ENCODE results near the gene ZFAND2A. TPM values are rescaled to one million over a fixed set of nuclear protein-coding genes. Genes with fewer than 3 reads are reported as not detected.
A peak's percentile ranks its signal among the peaks of the same experiment; 100 is the strongest.
"Not testable (repeated sequence)": the region's sequence is repeated elsewhere in the genome, so short reads cannot be mapped to it uniquely, and the experiment has no call there.

Gene ZFAND2A
- total and polyA plus RNA-seq, 5 donors = 8.9 to 19.0 (median 12.6) TPM

GRCh38 chr7:1159231-1159630, 765 bp downstream of the ZFAND2A start:
- ATAC-seq; H3K27ac ChIP-seq (ENCODE audit: low read length); H3K27me3 ChIP-seq (ENCODE audit: control insufficient read depth, insufficient read depth); H3K9me3 ChIP-seq (ENCODE audit: control insufficient read depth, low read length); H3K4me1 ChIP-seq (ENCODE audit: control insufficient read depth, insufficient read depth, low read length): not testable (repeated sequence)
- intact Hi-C loops (cut with DNase I) = loop anchor here in 1 of 4 donors (10.0 kb wide), 1 partner anchor 164 kb away; no protein-coding TSS in a partner anchor
- peak overlapping the region; percentile 66 for H3K4me3 ChIP-seq (ENCODE audit: low read length)
- DNase-seq = peak in 1 of 3 donors; percentile 54
- WGBS = 9% methylated on average over 25 of the region's 26 CpGs

- no peak overlapping the region for H3K27ac ChIP-seq (ENCODE audit: low read length)
- peak in 1 of 3 donors; percentile 25 for DNase-seq
- no peak for ATAC-seq
Observed at GRCh38 chr7:1158203-1159126, 1.5 kb downstream of the ZFAND2A start.

GRCh38 chr7:1156782-1157535, 3.0 kb downstream of the ZFAND2A start:
- WGBS = 66% methylated on average over 10 of the region's 10 CpGs
- H3K4me1 ChIP-seq (ENCODE audit: control insufficient read depth, insufficient read depth, low read length) = no peaks in the 10 kb centered on the region
- peak in 1 of 3 donors; percentile 18 for DNase-seq
- no peak for ATAC-seq
- H3K4me3 ChIP-seq (ENCODE audit: low read length) = no peak overlapping the region
- no peaks in the 10 kb centered on the region for H3K9me3 ChIP-seq (ENCODE audit: control insufficient read depth, low read length)
- intact Hi-C loops (cut with DNase I) = loop anchor here in 1 of 4 donors (10.0 kb wide), 1 partner anchor 162 kb away; no protein-coding TSS in a partner anchor
- no peak overlapping the region for H3K27ac ChIP-seq (ENCODE audit: low read length)
- no peaks in the 10 kb centered on the region for H3K27me3 ChIP-seq (ENCODE audit: control insufficient read depth, insufficient read depth)

More at GRCh38 chr7:1158203-1159126, 1.5 kb downstream of the ZFAND2A start:
- no peaks in the 10 kb centered on the region for H3K27me3 ChIP-seq (ENCODE audit: control insufficient read depth, insufficient read depth)
- no peaks in the 10 kb centered on the region for H3K4me1 ChIP-seq (ENCODE audit: control insufficient read depth, insufficient read depth, low read length)
- H3K4me3 ChIP-seq (ENCODE audit: low read length) = peak overlapping the region; percentile 66
- intact Hi-C loops (cut with DNase I) = loop anchor here in 1 of 4 donors (10.0 kb wide), 1 partner anchor 164 kb away; no protein-coding TSS in a partner anchor
- H3K9me3 ChIP-seq (ENCODE audit: control insufficient read depth, low read length) = no peaks in the 10 kb centered on the region
- WGBS = 62% methylated on average over 25 of the region's 25 CpGs

- intact Hi-C loops (cut with DNase I) = loop anchor here in 1 of 4 donors (10.0 kb wide), 1 partner anchor 161 kb away; no protein-coding TSS in a partner anchor
- 89% methylated on average over 22 of the region's 33 CpGs for WGBS
- H3K9me3 ChIP-seq (ENCODE audit: control insufficient read depth, low read length); H3K4me3 ChIP-seq (ENCODE audit: low read length); ATAC-seq; H3K27me3 ChIP-seq (ENCODE audit: control insufficient read depth, insufficient read depth); H3K27ac ChIP-seq (ENCODE audit: low read length); H3K4me1 ChIP-seq (ENCODE audit: control insufficient read depth, insufficient read depth, low read length): not testable (repeated sequence)
- DNase-seq = peak in 1 of 3 donors; percentile 49
Observed at GRCh38 chr7:1155818-1156781, 3.9 kb downstream of the ZFAND2A start.

GRCh38 chr7:1154172-1154739, 5.7 kb downstream of the ZFAND2A start:
- H3K9me3 ChIP-seq (ENCODE audit: control insufficient read depth, low read length) = no peaks in the 10 kb centered on the region
- ATAC-seq = no peak
- no peak overlapping the region for H3K27ac ChIP-seq (ENCODE audit: low read length)
- no peak overlapping the region for H3K4me3 ChIP-seq (ENCODE audit: low read length)
- intact Hi-C loops (cut with DNase I) = loop anchor here in 1 of 4 donors (10.0 kb wide), 1 partner anchor 159 kb away; no protein-coding TSS in a partner anchor
- H3K27me3 ChIP-seq (ENCODE audit: control insufficient read depth, insufficient read depth) = no peaks in the 10 kb centered on the region
- no peaks in the 10 kb centered on the region for H3K4me1 ChIP-seq (ENCODE audit: control insufficient read depth, insufficient read depth, low read length)
- DNase-seq = peak in 1 of 3 donors; percentile 42
- WGBS = 90% methylated on average over 11 of the region's 11 CpGs

- H3K27me3 ChIP-seq (ENCODE audit: control insufficient read depth, insufficient read depth) = no peaks in the 10 kb centered on the region
- intact Hi-C loops (cut with DNase I) = loop anchor here in 1 of 4 donors (10.0 kb wide), 1 partner anchor 158 kb away; no protein-coding TSS in a partner anchor
- peak in 1 of 2 donors; percentile 21 for ATAC-seq
Observed at GRCh38 chr7:1152492-1152891, 7.5 kb downstream of the ZFAND2A start.

GRCh38 chr7:1151653-1152425, 8.2 kb downstream of the ZFAND2A start:
- ATAC-seq (no peak), DNase-seq (peak in 1 of 3 donors; percentile 54)
- Histone ChIP-seq H3K9me3 (ENCODE audit: control insufficient read depth, low read length) (no peaks in the 10 kb centered on the region), H3K4me1 (ENCODE audit: control insufficient read depth, insufficient read depth, low read length) (no peaks in the 10 kb centered on the region), H3K4me3 (ENCODE audit: low read length) (no peak overlapping the region), H3K27ac (ENCODE audit: low read length) (no peak overlapping the region), H3K27me3 (ENCODE audit: control insufficient read depth, insufficient read depth) (no peaks in the 10 kb centered on the region)
- intact Hi-C loops (cut with DNase I) = loop anchor here in 1 of 4 donors (10.0 kb wide), 1 partner anchor 157 kb away; no protein-coding TSS in a partner anchor
- 92% methylated on average over 20 of the region's 20 CpGs for WGBS

More at GRCh38 chr7:1152492-1152891, 7.5 kb downstream of the ZFAND2A start:
- Histone ChIP-seq H3K4me3 (ENCODE audit: low read length) (no peak overlapping the region), H3K27ac (ENCODE audit: low read length) (no peak overlapping the region), H3K9me3 (ENCODE audit: control insufficient read depth, low read length) (no peaks in the 10 kb centered on the region), H3K4me1 (ENCODE audit: control insufficient read depth, insufficient read depth, low read length) (no peaks in the 10 kb centered on the region)
- DNase-seq = peak in 1 of 3 donors; percentile 20
- 93% methylated on average over 15 of the region's 15 CpGs for WGBS

- Histone ChIP-seq H3K27ac (ENCODE audit: low read length) (no peak overlapping the region), H3K27me3 (ENCODE audit: control insufficient read depth, insufficient read depth) (no peaks in the 10 kb centered on the region), H3K9me3 (ENCODE audit: control insufficient read depth, low read length) (no peaks in the 10 kb centered on the region), H3K4me1 (ENCODE audit: control insufficient read depth, insufficient read depth, low read length) (no peaks in the 10 kb centered on the region), H3K4me3 (ENCODE audit: low read length) (no peak overlapping the region)
- ATAC-seq = no peak
- intact Hi-C loops (cut with DNase I) = loop anchor here in 1 of 4 donors (10.0 kb wide), 1 partner anchor 156 kb away; no protein-coding TSS in a partner anchor
- peak in 1 of 3 donors; percentile 38 for DNase-seq
- 92% methylated on average over 13 of the region's 13 CpGs for WGBS
Observed at GRCh38 chr7:1151156-1151555, 8.8 kb downstream of the ZFAND2A start.

- no peaks in the 10 kb centered on the region for H3K9me3 ChIP-seq (ENCODE audit: control insufficient read depth, low read length)
- H3K4me3 ChIP-seq (ENCODE audit: low read length) = no peak overlapping the region
- ATAC-seq (no peak), DNase-seq (peak in 1 of 3 donors; percentile 12)
- H3K27me3 ChIP-seq (ENCODE audit: control insufficient read depth, insufficient read depth) = no peaks in the 10 kb centered on the region
- H3K4me1 ChIP-seq (ENCODE audit: control insufficient read depth, insufficient read depth, low read length) = no peaks in the 10 kb centered on the region
- 80% methylated on average over 9 of the region's 9 CpGs for WGBS
- no peak overlapping the region for H3K27ac ChIP-seq (ENCODE audit: low read length)
- intact Hi-C loops (cut with DNase I) = loop anchor here in 1 of 4 donors (10.0 kb wide), 1 partner anchor 156 kb away; no protein-coding TSS in a partner anchor
Observed at GRCh38 chr7:1150400-1151002, 9.5 kb downstream of the ZFAND2A start.

Data from right cardiac atrium (tissue), 5 donors.